MCF 10A (cell line): Measurements from ENCODE around the gene TPT1. TPM values are rescaled to one million over a fixed set of nuclear protein-coding genes. Genes with fewer than 3 reads are reported as not detected.
"Not testable (repeated sequence)": the region's sequence is repeated elsewhere in the genome, so short reads cannot be mapped to it uniquely, and the experiment has no call there.

Source experiments
- BruUV-seq: library from RNA; stranded (reverse); fragments of 400-500 nt; replicated peaks from 2 replicates; lab custom pipeline; 2021; lab: Mats Ljungman, UMichigan
- CTCF ChIA-PET: fragments of 300-600 bp; sonication (Branson Sonifier 250); formaldehyde crosslinking; extraction: SDS; loops from one replicate; lab custom pipeline; 2021; ENCODE audit warnings: antibody characterized with exemption, inconsistent platforms; lab: Yijun Ruan, JAX
- POLR2A ChIA-PET: fragments of 300-600, 350-650 bp; sonication (Branson Sonifier 250); formaldehyde crosslinking; extraction: SDS; loops from one replicate; lab custom pipeline; 2020; ENCODE audit warnings: antibody characterized with exemption, inconsistent platforms; lab: Yijun Ruan, JAX
- DNase-seq: peaks from one replicate; pipeline ENCODE4 v3.0.0-alpha.2; 2018; ENCODE audit not compliant: unreplicated experiment
- H3K27ac Mint-ChIP-seq: one replicate; pipeline ENCODE4 v1.8.0; 2022; ENCODE audit warnings: mild to moderate bottlenecking, low read depth, mixed read lengths; ENCODE audit not compliant: unreplicated experiment
- H3K27me3 Mint-ChIP-seq: one replicate; pipeline ENCODE4 v1.8.0; 2022; ENCODE audit warnings: mixed read lengths; ENCODE audit not compliant: insufficient read depth, unreplicated experiment
- H3K36me3 Mint-ChIP-seq: one replicate; pipeline ENCODE4 v1.8.0; 2022; ENCODE audit warnings: mild to moderate bottlenecking, moderate library complexity, mixed read lengths; ENCODE audit not compliant: insufficient read depth, unreplicated experiment
- H3K4me1 Mint-ChIP-seq: one replicate; pipeline ENCODE4 v1.8.0; 2022; ENCODE audit warnings: mixed read lengths; ENCODE audit not compliant: insufficient read depth, unreplicated experiment
- H3K4me3 Mint-ChIP-seq: one replicate; pipeline ENCODE4 v1.8.0; 2022; ENCODE audit warnings: mild to moderate bottlenecking, moderate library complexity, mixed read lengths; ENCODE audit not compliant: unreplicated experiment
- H3K9me3 Mint-ChIP-seq: one replicate; pipeline ENCODE4 v1.8.0; 2022; ENCODE audit warnings: mixed read lengths; ENCODE audit not compliant: unreplicated experiment
- CTCF ChIP-seq: fragments of 200-600 bp; IDR thresholded peaks from one replicate; pipeline ENCODE4 v1.8.0; 2022; ENCODE audit warnings: antibody characterized with exemption, mild to moderate bottlenecking; ENCODE audit not compliant: unreplicated experiment
- intact Hi-C: fragments of 100-400 bp; cut with micrococcal nuclease; formaldehyde crosslinking; loops from 2 replicates; pipeline ENCODE4 v1.14.1; 2022
- total RNA-seq: library from RNA; stranded (reverse); gene quantifications from 2 replicates; pipeline ENCODE4 v1.2.3, GENCODE V29; 2022

The TPT1 gene
- total RNA-seq, 1 experiment from 2014 or later = 4,896 TPM

- Mint-ChIP-seq H3K27me3 (no peaks in the 10 kb centered on the region), H3K27ac (no peak overlapping the region), H3K9me3 (no peaks in the 10 kb centered on the region), H3K4me3 (no peak overlapping the region), H3K36me3 (peaks cover 8% of the 10 kb centered on the region), H3K4me1 (no peaks in the 10 kb centered on the region)
- DNase-seq = no peak
- no peak for TF ChIP-seq CTCF
- ChIA-PET CTCF (no interaction called here), POLR2A (no interaction called here)
- no TSS peak for BruUV-seq
- intact Hi-C loops = no loop called here
Observed at GRCh38 chr13:45381196-45381595, 40.2 kb upstream of the TPT1 start.

- intact Hi-C loops, H3K4me1 Mint-ChIP-seq, H3K27me3 Mint-ChIP-seq, H3K27ac Mint-ChIP-seq, H3K36me3 Mint-ChIP-seq, BruUV-seq, POLR2A ChIA-PET, H3K9me3 Mint-ChIP-seq, CTCF ChIA-PET, H3K4me3 Mint-ChIP-seq, DNase-seq: not testable (repeated sequence)
Observed at GRCh38 chr13:45380708-45381107, 39.7 kb upstream of the TPT1 start.

GRCh38 chr13:45379516-45379915 is 38.5 kb upstream of the TPT1 start:
- H3K36me3 Mint-ChIP-seq, CTCF ChIA-PET, H3K4me1 Mint-ChIP-seq, POLR2A ChIA-PET, intact Hi-C loops, BruUV-seq, H3K9me3 Mint-ChIP-seq, H3K27me3 Mint-ChIP-seq, DNase-seq, H3K27ac Mint-ChIP-seq, H3K4me3 Mint-ChIP-seq: not testable (repeated sequence)

- H3K4me1 Mint-ChIP-seq, H3K4me3 Mint-ChIP-seq, intact Hi-C loops, H3K27ac Mint-ChIP-seq, DNase-seq, CTCF ChIA-PET, H3K9me3 Mint-ChIP-seq, H3K27me3 Mint-ChIP-seq, BruUV-seq, H3K36me3 Mint-ChIP-seq: not testable (repeated sequence)
- POLR2A ChIA-PET = interaction anchor here (0.6 kb wide), 1 partner anchor 964 kb away, joined by 3 read pairs; no protein-coding TSS in a partner anchor
Observed at GRCh38 chr13:45378786-45379185, 37.8 kb upstream of the TPT1 start.

GRCh38 chr13:45377314-45377713 is 36.3 kb upstream of the TPT1 start:
- POLR2A ChIA-PET = interaction anchor here (0.7 kb wide), 1 partner anchor 73 kb away, joined by 3 read pairs; no protein-coding TSS in a partner anchor
- intact Hi-C loops, DNase-seq, H3K27ac Mint-ChIP-seq, H3K9me3 Mint-ChIP-seq, BruUV-seq, H3K4me3 Mint-ChIP-seq, H3K27me3 Mint-ChIP-seq, CTCF ChIA-PET, H3K36me3 Mint-ChIP-seq, H3K4me1 Mint-ChIP-seq: not testable (repeated sequence)

- DNase-seq, BruUV-seq, H3K4me1 Mint-ChIP-seq, CTCF ChIA-PET, H3K4me3 Mint-ChIP-seq, H3K27ac Mint-ChIP-seq, H3K36me3 Mint-ChIP-seq, intact Hi-C loops, H3K27me3 Mint-ChIP-seq, H3K9me3 Mint-ChIP-seq: not testable (repeated sequence)
- POLR2A ChIA-PET = interaction anchor here (0.7 to 0.8 kb wide), 2 partner anchors 74 to 88 kb away, joined by 3 to 4 read pairs; partner anchors contain the start of gene COG3
Observed at GRCh38 chr13:45376651-45377050, 35.7 kb upstream of the TPT1 start.
